Placental pericyte (primary cell): ENCODE results near the gene CFAP97. TPM values are rescaled to one million over a fixed set of nuclear protein-coding genes. Genes with fewer than 3 reads are reported as not detected.

Experiments
- total RNA-seq: library from RNA; depleted of rRNA; stranded (reverse); fragments of >200 nt; gene quantifications from 2 replicates; pipeline ENCODE4 v1.2.3, GENCODE V29; 2012

The CFAP97 gene
- 43.1 and 46.5 TPM in 2 replicates for total RNA-seq

GRCh38 chr4:185203486-185204237 lies at the start of gene CFAP97:
Gene CFAP97, minus strand, starts transcription at chr4:185204000. Its CDS starts 12,804 bp downstream, at chr4:185191196.

DNA sequence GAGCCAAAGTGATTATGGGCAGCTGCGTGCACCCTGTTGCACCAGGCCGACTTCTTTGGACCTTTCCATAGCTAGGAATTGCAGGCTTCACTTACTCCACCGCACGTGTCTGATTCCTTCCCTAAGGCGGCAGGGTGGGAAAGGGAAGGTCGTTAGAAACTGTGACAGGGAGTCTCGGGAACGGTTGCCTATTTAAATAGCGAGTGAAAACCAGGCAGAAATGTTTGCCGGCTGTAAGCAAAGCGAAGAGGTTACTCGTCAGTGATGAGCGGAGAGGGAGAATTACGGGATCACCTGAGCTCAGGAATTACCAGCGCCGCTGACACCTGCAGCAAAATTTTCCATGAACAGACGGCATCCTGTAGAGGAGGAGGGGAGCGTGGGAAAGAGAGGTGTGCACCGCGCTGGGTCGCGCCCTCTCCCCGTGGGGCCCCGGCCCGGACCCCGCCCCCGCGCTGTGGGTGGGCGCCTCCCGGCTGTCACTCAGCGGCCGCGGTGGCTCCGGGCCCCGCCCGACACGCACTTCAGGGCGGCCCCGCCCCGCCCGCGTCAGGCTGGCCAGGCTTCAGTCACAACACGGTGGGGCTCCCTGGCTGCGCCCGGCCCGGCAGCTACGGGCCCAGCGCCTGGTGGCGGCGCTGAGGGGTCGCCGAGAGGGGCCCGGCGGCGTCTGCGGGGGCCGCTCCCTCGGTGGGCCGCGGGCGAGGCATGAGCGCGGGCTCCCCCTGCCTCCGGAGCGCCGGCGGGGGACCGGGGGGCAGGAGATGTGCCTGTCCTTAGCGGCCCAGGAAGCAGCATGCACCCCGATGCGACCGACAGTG lies 5.4 kb upstream of the CFAP97 start, which contains the start of gene SNX25:
SNX25 (plus strand) TSS at position 568 of the 821 bp plus-strand sequence; CDS start at position 797, 229 bp downstream.

GRCh38 chr4:185142912-185143600 lies 60.7 kb downstream of the CFAP97 start, which contains the start of gene SLC25A4:
Gene SLC25A4, plus strand, starts transcription at chr4:185143266. Its CDS starts 107 bp downstream, at chr4:185143373.

Other genes with a start within 250 kb of the CFAP97 start
- not detected in 2 replicates for gene HELT, start 185.5 kb downstream of the CFAP97 start, total RNA-seq
- gene SLC25A4, start 60.7 kb downstream of the CFAP97 start, total RNA-seq: 7.7 and 13.3 TPM in 2 replicates
- 28.6 and 33.3 TPM in 2 replicates for gene SNX25, start 5.6 kb upstream of the CFAP97 start, total RNA-seq
- 0.22 and 0.43 TPM in 2 replicates for gene LRP2BP, start 191.9 kb upstream of the CFAP97 start, total RNA-seq
- gene ANKRD37, start 192.8 kb upstream of the CFAP97 start, total RNA-seq: 3.7 and 6.4 TPM in 2 replicates
- gene UFSP2, start 222.0 kb upstream of the CFAP97 start, total RNA-seq: 34.6 and 38.7 TPM in 2 replicates